Vagina (tissue), 2 donors: ENCODE results near the gene PIGV.

Source experiments
- POLR2A ChIP-seq, 2 donors: fragments of 450-650 bp; IDR thresholded peaks; one replicate each; pipeline ENCODE4 v1.6.1; 2017; ENCODE audit warnings: antibody characterized with exemption in 2 of 2, mild to moderate bottlenecking in 2 of 2, moderate library complexity in 2 of 2
- TF ChIP-seq, protein P1 (sequence below), 3 experiments: fragments of 450-650 bp in 2 of 3; fragments of 200-600 bp in 1 of 3; sonication (generic) in 1 of 3; IDR thresholded peaks; one replicate each; pipeline ENCODE4 v1.5.1; 2017 to 2019; ENCODE audit warnings: antibody characterized with exemption in 3 of 3, mild to moderate bottlenecking in 2 of 3, moderate library complexity in 2 of 3

DNA sequence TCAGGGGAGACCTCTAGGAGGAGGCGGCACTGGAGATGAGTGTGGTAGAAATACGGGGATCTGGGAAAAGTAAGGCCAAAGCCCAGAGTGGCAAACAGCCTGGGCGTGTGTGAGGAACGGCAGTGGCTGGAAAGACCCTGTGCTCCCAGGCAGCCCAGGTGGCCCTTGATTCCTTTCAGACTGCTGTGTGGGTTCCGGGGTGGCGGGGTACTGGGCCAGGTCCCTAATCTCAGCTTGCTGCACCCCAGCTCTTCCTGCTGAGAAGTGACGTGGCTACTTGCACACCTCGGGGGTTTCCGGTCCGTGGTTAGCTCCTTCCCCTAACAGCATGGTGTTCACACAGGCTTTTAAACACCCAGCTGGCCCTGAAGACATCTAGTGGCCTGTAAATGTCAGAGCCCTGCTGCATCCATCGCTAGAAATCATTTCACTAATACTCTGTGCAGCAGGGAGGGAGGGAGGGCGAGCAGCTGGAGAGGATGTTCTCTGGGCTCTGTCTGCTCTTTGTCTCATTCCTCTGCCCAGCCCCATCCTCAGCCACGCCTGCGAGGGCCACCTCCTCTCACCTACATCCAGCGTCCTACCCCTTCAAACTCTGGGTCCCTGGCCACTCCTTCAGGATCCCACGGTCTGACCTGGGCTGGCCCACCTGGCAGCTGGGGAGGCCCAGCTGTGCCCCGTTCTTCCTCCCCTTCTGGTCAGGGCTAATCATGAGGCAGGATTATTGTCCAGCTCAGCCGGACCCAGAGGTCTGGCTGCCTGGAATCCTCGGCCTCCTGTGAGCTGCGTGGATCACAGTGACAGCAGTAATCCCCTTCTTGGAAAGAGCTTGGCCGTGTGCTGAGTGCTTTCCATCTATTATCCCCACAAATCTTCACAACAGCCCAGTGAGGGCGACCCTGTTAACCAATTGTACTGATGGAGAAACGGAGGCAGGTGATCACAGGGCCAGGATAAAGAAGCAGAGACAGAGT lies 46.0 kb downstream of the PIGV start:
- no peak for TF ChIP-seq POLR2A (IDR thresholded peaks at IDR 0.05)
- TF ChIP-seq, protein P1, sequence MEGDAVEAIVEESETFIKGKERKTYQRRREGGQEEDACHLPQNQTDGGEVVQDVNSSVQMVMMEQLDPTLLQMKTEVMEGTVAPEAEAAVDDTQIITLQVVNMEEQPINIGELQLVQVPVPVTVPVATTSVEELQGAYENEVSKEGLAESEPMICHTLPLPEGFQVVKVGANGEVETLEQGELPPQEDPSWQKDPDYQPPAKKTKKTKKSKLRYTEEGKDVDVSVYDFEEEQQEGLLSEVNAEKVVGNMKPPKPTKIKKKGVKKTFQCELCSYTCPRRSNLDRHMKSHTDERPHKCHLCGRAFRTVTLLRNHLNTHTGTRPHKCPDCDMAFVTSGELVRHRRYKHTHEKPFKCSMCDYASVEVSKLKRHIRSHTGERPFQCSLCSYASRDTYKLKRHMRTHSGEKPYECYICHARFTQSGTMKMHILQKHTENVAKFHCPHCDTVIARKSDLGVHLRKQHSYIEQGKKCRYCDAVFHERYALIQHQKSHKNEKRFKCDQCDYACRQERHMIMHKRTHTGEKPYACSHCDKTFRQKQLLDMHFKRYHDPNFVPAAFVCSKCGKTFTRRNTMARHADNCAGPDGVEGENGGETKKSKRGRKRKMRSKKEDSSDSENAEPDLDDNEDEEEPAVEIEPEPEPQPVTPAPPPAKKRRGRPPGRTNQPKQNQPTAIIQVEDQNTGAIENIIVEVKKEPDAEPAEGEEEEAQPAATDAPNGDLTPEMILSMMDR (IDR thresholded peaks at IDR 0.05) = no peak
